CD14-positive monocyte (primary cell): ENCODE results near the gene MX2. TPM values are rescaled to one million over a fixed set of nuclear protein-coding genes. Genes with fewer than 3 reads are reported as not detected.

Experiments used
- DNase-seq, 3 donors: peaks; one replicate each; pipeline ENCODE4 v3.0.0-alpha.2; 2011 to 2022
- H2AFZ ChIP-seq: 2 replicates; pipeline ENCODE4 v1.6.0; 2012; ENCODE audit warnings: mild to moderate bottlenecking, low read depth, low read length, inconsistent platforms; ENCODE audit not compliant: insufficient read depth, poor library complexity, severe bottlenecking
- H3K27ac ChIP-seq, 2 donors: 1 replicate in 1 of 2; 2 replicates in 1 of 2; pipeline ENCODE4 v1.5.1; 2012 to 2013; ENCODE audit warnings: low read length in 2 of 2, control low read depth in 1 of 2, inconsistent platforms in 1 of 2, low read depth in 1 of 2, mild to moderate bottlenecking in 1 of 2
- H3K27me3 ChIP-seq, 2 donors: one replicate each; pipeline versions ENCODE4 v1.6.0 to v1.6.1; 2011 to 2013; ENCODE audit warnings: low read length in 2 of 2; ENCODE audit not compliant: control insufficient read depth in 2 of 2, insufficient read depth in 2 of 2
- H3K36me3 ChIP-seq, 2 donors: replicated peaks in 1 of 2; 1 replicate in 1 of 2; 2 replicates in 1 of 2; pipeline versions ENCODE4 v1.5.1 to v1.6.1; 2012 to 2013; ENCODE audit warnings: low read length in 2 of 2, control low read depth in 1 of 2, inconsistent platforms in 1 of 2, mild to moderate bottlenecking in 1 of 2; ENCODE audit not compliant: insufficient read depth in 2 of 2, control insufficient read depth in 1 of 2
- H3K4me1 ChIP-seq, 2 donors: 1 replicate in 1 of 2; 2 replicates in 1 of 2; pipeline versions ENCODE4 v1.5.1 to v1.6.1; 2012 to 2013; ENCODE audit warnings: low read length in 2 of 2, control low read depth in 1 of 2, inconsistent platforms in 1 of 2, mild to moderate bottlenecking in 1 of 2, moderate library complexity in 1 of 2; ENCODE audit not compliant: insufficient read depth in 2 of 2, control insufficient read depth in 1 of 2
- H3K4me2 ChIP-seq: replicated peaks from 2 replicates; pipeline ENCODE3; 2012; ENCODE audit warnings: low read length, moderate library complexity, mild to moderate bottlenecking; ENCODE audit not compliant: poor library complexity, severe bottlenecking; ENCODE audit errors: extremely low read depth
- H3K4me3 ChIP-seq, 3 experiments: fragments of 200-600 bp in 1 of 3; sonication (generic) in 1 of 3; replicated peaks in 1 of 3; 1 replicate in 2 of 3; 2 replicates in 1 of 3; pipeline ENCODE4 v1.5.1; 2011 to 2013; ENCODE audit warnings: low read length in 3 of 3, mild to moderate bottlenecking in 3 of 3, control low read depth in 2 of 3, low read depth in 2 of 3, inconsistent platforms in 1 of 3, moderate library complexity in 1 of 3
- H3K79me2 ChIP-seq: 2 replicates; pipeline ENCODE4 v1.6.0; 2012; ENCODE audit warnings: mild to moderate bottlenecking, control low read depth, inconsistent platforms, low read length, moderate library complexity; ENCODE audit not compliant: insufficient read depth
- H3K9ac ChIP-seq: 2 replicates; pipeline ENCODE4 v1.6.0; 2017; ENCODE audit warnings: low read length, mild to moderate bottlenecking; ENCODE audit not compliant: insufficient read depth, poor library complexity, severe bottlenecking
- H3K9me3 ChIP-seq, 2 donors: replicated peaks in 1 of 2; 1 replicate in 1 of 2; 2 replicates in 1 of 2; pipeline versions ENCODE4 v1.5.1 to v1.6.1; 2012 to 2013; ENCODE audit warnings: low read length in 2 of 2, control low read depth in 1 of 2; ENCODE audit not compliant: control insufficient read depth in 1 of 2, insufficient read depth in 1 of 2
- H4K20me1 ChIP-seq: 2 replicates; pipeline ENCODE4 v1.6.0; 2012; ENCODE audit warnings: mild to moderate bottlenecking, low read length, control low read depth, moderate library complexity; ENCODE audit not compliant: insufficient read depth
- H3K27ac Mint-ChIP-seq, 7 donors: one replicate each; pipeline ENCODE4 v1.8.0; 2020; ENCODE audit warnings: mild to moderate bottlenecking in 7 of 7, mixed read lengths in 7 of 7, moderate library complexity in 6 of 7, inconsistent platforms in 2 of 7
- H3K27me3 Mint-ChIP-seq, 3 donors: one replicate each; pipeline ENCODE4 v1.8.0; 2021 to 2022; ENCODE audit warnings: low read depth in 3 of 3, mild to moderate bottlenecking in 3 of 3, mixed read lengths in 3 of 3, moderate library complexity in 3 of 3, inconsistent platforms in 1 of 3
- H3K36me3 Mint-ChIP-seq, 2 donors: one replicate each; pipeline ENCODE4 v1.8.0; 2020; ENCODE audit warnings: mixed read lengths in 2 of 2, inconsistent platforms in 1 of 2, mild to moderate bottlenecking in 1 of 2
- H3K4me1 Mint-ChIP-seq: one replicate; pipeline ENCODE4 v1.8.0; 2020; ENCODE audit warnings: mild to moderate bottlenecking, mixed read lengths
- H3K4me3 Mint-ChIP-seq, 2 donors: one replicate each; pipeline ENCODE4 v1.8.0; 2020; ENCODE audit warnings: mild to moderate bottlenecking in 2 of 2, mixed read lengths in 2 of 2, moderate library complexity in 1 of 2
- H3K9me3 Mint-ChIP-seq, 7 donors: one replicate each; pipeline ENCODE4 v1.8.0; 2020 to 2022; ENCODE audit warnings: mixed read lengths in 7 of 7, mild to moderate bottlenecking in 6 of 7, moderate library complexity in 6 of 7, inconsistent platforms in 2 of 7
- WGBS: methylation state at CpG from one replicate; pipeline ENCODE4 v1.1.5; 2013; ENCODE audit warnings: missing lambda C conversion rate; ENCODE audit not compliant: insufficient coverage; 5-methylcytosine and 5-hydroxymethylcytosine counted together
- intact Hi-C, 2 donors: fragments of 100-400 bp; cut with micrococcal nuclease; formaldehyde crosslinking; loops; one replicate each; pipeline versions ENCODE4 v1.15.0 to v1.15.1; 2023
- polyA plus RNA-seq, 3 donors: library from polyadenylated mRNA; depleted of rRNA in 1 of 3; unstranded in 2 of 3; stranded (reverse) in 1 of 3; fragments of 300-500 nt in 2 of 3; fragments of >200 nt in 1 of 3; fragmentation: Illumina TruSeq in 2 of 3; gene quantifications; 1 replicate in 2 of 3; 2 replicates in 1 of 3; pipeline ENCODE4 v1.2.3, GENCODE V29; 2012 to 2021
- TF ChIP-seq, protein P1 (sequence below): fragments of 200-600 bp; IDR thresholded peaks from one replicate; pipeline ENCODE4 v1.8.0; 2022; ENCODE audit warnings: antibody characterized with exemption, mild to moderate bottlenecking

The MX2 gene
- polyA plus RNA-seq, 3 donors = 43.1 to 79.4 (median 50.3) TPM

DNA sequence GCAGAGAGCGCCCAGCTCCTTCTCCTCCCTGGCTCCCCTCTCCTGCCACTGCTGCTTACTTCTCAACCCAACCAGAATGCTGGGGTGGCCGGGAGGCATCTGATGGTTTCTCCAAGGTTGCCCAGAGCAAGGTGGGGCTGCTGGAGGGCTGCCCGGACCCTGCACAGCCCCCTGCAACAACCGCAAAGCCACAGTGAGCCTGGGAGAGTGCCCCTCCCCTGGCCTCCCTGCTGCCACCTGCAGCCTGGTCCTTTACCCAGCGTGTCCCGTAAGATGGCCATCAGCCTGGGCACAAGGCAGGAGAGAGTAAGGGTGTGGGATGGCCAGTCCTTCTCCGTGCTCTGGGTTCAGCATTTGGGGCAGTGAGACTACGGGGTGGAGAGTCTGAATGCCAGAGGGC is 17.0 kb downstream of the MX2 start:
- TF ChIP-seq, protein P1, sequence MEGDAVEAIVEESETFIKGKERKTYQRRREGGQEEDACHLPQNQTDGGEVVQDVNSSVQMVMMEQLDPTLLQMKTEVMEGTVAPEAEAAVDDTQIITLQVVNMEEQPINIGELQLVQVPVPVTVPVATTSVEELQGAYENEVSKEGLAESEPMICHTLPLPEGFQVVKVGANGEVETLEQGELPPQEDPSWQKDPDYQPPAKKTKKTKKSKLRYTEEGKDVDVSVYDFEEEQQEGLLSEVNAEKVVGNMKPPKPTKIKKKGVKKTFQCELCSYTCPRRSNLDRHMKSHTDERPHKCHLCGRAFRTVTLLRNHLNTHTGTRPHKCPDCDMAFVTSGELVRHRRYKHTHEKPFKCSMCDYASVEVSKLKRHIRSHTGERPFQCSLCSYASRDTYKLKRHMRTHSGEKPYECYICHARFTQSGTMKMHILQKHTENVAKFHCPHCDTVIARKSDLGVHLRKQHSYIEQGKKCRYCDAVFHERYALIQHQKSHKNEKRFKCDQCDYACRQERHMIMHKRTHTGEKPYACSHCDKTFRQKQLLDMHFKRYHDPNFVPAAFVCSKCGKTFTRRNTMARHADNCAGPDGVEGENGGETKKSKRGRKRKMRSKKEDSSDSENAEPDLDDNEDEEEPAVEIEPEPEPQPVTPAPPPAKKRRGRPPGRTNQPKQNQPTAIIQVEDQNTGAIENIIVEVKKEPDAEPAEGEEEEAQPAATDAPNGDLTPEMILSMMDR = no peak
- H3K4me1 Mint-ChIP-seq = no peaks in the 10 kb centered on the region
- WGBS = 90% methylated on average over 5 of the region's 8 CpGs
- Histone ChIP-seq H4K20me1 (peaks cover 78% of the 10 kb centered on the region), H3K27me3 (no peaks in the 10 kb centered on the region), H3K79me2 (peaks cover 1% of the 10 kb centered on the region), H3K4me3 (no peak overlapping the region), H3K4me2 (no peak overlapping the region), H3K36me3 (peaks cover 88 to 100% of the 10 kb centered on the region in 2 donors), H3K27ac (no peak overlapping the region), H3K4me1 (no peaks in the 10 kb centered on the region), H2AFZ (no peak overlapping the region), H3K9ac (no peak overlapping the region), H3K9me3 (peaks cover 17 to 21% of the 10 kb centered on the region in 2 donors)
- H3K36me3 Mint-ChIP-seq = peaks cover 91 to 96% of the 10 kb centered on the region in 2 donors
- intact Hi-C loops = no loop called here
- no peak for DNase-seq
- H3K9me3 Mint-ChIP-seq = peaks cover 10 to 23% (median 19%) of the 10 kb centered on the region in 7 donors
- no peak overlapping the region for H3K27ac Mint-ChIP-seq
- H3K27me3 Mint-ChIP-seq = no peaks in the 10 kb centered on the region
- H3K4me3 Mint-ChIP-seq = no peak overlapping the region

DNA sequence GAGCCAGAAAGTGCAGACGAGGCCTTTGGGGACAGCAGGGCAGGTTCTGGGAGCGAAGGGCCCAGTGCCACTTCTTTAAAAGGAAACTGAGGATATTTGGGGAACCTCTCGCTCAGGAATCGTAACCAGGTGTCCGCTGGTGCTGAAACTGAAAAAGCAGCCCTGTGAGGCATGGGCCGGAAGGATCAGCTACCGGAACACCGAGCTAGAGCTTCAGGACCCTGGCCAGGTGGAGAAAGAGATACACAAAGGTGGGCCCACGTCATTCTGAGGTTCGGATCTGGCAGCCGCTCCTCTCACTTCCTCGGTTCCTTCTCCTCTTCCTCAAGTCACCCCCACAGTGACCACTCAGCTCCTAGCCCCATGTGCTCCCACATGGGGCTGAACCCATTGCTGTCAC is 18.1 kb downstream of the MX2 start:
- Mint-ChIP-seq H3K36me3 (peaks cover 91 to 96% of the 10 kb centered on the region in 2 donors), H3K27ac (peak overlapping the region in 1 of 7 donors; percentile 66), H3K4me3 (no peak overlapping the region), H3K9me3 (peaks cover 10 to 23% (median 19%) of the 10 kb centered on the region in 7 donors), H3K27me3 (no peaks in the 10 kb centered on the region), H3K4me1 (no peaks in the 10 kb centered on the region)
- Histone ChIP-seq H3K4me1 (no peaks in the 10 kb centered on the region), H3K27me3 (no peaks in the 10 kb centered on the region), H3K79me2 (no peaks in the 10 kb centered on the region), H4K20me1 (peaks cover 74% of the 10 kb centered on the region), H3K4me3 (no peak overlapping the region), H2AFZ (no peak overlapping the region), H3K4me2 (no peak overlapping the region), H3K9me3 (peaks cover 17 to 21% of the 10 kb centered on the region in 2 donors), H3K9ac (no peak overlapping the region), H3K27ac (no peak overlapping the region), H3K36me3 (peaks cover 91 to 100% of the 10 kb centered on the region in 2 donors)
- TF ChIP-seq, protein P1 = no peak
- intact Hi-C loops = loop anchor here in 1 of 2 donors (5.0 kb wide), 1 partner anchor 33 kb away; no protein-coding TSS in a partner anchor
- no peak for DNase-seq
- 97% methylated on average over 10 of the region's 12 CpGs for WGBS
